OCI-LY3 (cell line): Measurements from ENCODE around the gene SPATA16.

Experiments
- H2AFZ ChIP-seq: fragments of 200-600, 300-600 bp; shearing (Covaris generic); 2 replicates; pipeline ENCODE4 v1.6.0; 2014; ENCODE audit warnings: antibody characterized with exemption, low read depth, low read length
- H3K27ac ChIP-seq: fragments of 200-600, 300-600 bp; sonication (generic); 2 replicates; pipeline ENCODE4 v1.5.1; 2014; ENCODE audit warnings: mild to moderate bottlenecking, low read length, moderate library complexity, mixed read lengths
- H3K27me3 ChIP-seq: fragments of 200-600, 300-600 bp; sonication (generic); 2 replicates; pipeline ENCODE4 v1.6.1; 2014; ENCODE audit warnings: low read depth, low read length, mixed read lengths
- H3K36me3 ChIP-seq: fragments of 200-600, 300-600 bp; sonication (generic); replicated peaks from 2 replicates; pipeline ENCODE3; 2014; ENCODE audit warnings: low read depth, low read length, mixed read lengths
- H3K4me1 ChIP-seq: fragments of 300-600, 200-600 bp; sonication (generic); 2 replicates; pipeline ENCODE4 v1.6.1; 2014; ENCODE audit warnings: low read length, mixed read lengths
- H3K4me2 ChIP-seq: fragments of 200-600, 300-600 bp; sonication (generic); 2 replicates; pipeline ENCODE4 v1.6.1; 2014; ENCODE audit warnings: low read length, mixed read lengths
- H3K4me3 ChIP-seq: fragments of 300-600, 200-600 bp; sonication (generic); 2 replicates; pipeline ENCODE4 v1.5.1; 2014; ENCODE audit warnings: antibody characterized with exemption, mild to moderate bottlenecking, low read length, moderate library complexity
- H3K79me2 ChIP-seq: fragments of 300-600, 200-600 bp; shearing (Covaris generic); 2 replicates; pipeline ENCODE4 v1.6.1; 2014; ENCODE audit warnings: mild to moderate bottlenecking, low read length, mixed read lengths
- H3K9ac ChIP-seq: fragments of 300-600, 200-600 bp; shearing (Covaris generic); 2 replicates; pipeline ENCODE4 v1.6.0; 2014; ENCODE audit warnings: mild to moderate bottlenecking, low read length, moderate library complexity
- H3K9me3 ChIP-seq: fragments of 200-600, 300-600 bp; shearing (Covaris generic); 2 replicates; pipeline ENCODE4 v1.6.1; 2014; ENCODE audit warnings: low read length, mixed read lengths; ENCODE audit not compliant: insufficient read depth
- H4K20me1 ChIP-seq: fragments of 200-600, 300-600 bp; sonication (generic); 2 replicates; pipeline ENCODE4 v1.6.1; 2016; ENCODE audit warnings: low read length, mixed read lengths; ENCODE audit not compliant: insufficient read depth
- EZH2phosphoT487 ChIP-seq: fragments of 200-600 bp; shearing (Covaris generic); IDR thresholded peaks from 2 replicates; pipeline ENCODE4 v1.6.1; 2018; ENCODE audit warnings: antibody characterized with exemption, mixed run types, low read depth
- TF ChIP-seq, protein P1 (sequence below): fragments of 200-600, 300-600 bp; sonication (generic); IDR thresholded peaks from 2 replicates; pipeline ENCODE4 v1.5.1; 2014; ENCODE audit warnings: antibody characterized with exemption, low read length, low read depth

Gene SPATA16

DNA sequence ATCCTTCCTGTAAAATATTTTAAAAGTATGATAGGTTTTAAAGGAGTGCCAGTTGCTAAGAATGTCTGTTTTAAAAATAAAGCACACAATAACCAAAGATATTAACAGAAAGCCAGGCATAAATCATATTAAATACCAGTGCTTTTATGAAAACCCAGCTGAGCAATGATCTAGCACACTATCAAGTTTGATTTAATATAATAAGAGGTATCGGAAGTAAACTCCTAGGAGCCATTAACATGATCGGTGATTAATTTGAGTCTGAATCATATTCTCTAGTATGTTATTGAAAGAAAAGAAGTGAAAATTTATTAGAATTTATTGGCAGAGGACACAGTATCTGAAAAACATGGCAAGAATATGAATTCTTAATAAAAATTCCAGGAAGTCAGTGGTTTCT is 91.7 kb downstream of the SPATA16 start:
- no peaks in the 10 kb centered on the region for H3K27me3 ChIP-seq
- no peaks in the 10 kb centered on the region for H3K4me1 ChIP-seq
- no peak overlapping the region for H3K4me3 ChIP-seq
- no peak overlapping the region for H3K27ac ChIP-seq
- no peak overlapping the region for H2AFZ ChIP-seq
- no peak overlapping the region for H3K4me2 ChIP-seq
- H3K9me3 ChIP-seq, result no peaks in the 10 kb centered on the region
- TF ChIP-seq, protein P1, sequence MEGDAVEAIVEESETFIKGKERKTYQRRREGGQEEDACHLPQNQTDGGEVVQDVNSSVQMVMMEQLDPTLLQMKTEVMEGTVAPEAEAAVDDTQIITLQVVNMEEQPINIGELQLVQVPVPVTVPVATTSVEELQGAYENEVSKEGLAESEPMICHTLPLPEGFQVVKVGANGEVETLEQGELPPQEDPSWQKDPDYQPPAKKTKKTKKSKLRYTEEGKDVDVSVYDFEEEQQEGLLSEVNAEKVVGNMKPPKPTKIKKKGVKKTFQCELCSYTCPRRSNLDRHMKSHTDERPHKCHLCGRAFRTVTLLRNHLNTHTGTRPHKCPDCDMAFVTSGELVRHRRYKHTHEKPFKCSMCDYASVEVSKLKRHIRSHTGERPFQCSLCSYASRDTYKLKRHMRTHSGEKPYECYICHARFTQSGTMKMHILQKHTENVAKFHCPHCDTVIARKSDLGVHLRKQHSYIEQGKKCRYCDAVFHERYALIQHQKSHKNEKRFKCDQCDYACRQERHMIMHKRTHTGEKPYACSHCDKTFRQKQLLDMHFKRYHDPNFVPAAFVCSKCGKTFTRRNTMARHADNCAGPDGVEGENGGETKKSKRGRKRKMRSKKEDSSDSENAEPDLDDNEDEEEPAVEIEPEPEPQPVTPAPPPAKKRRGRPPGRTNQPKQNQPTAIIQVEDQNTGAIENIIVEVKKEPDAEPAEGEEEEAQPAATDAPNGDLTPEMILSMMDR, result no peak
- no peak for TF ChIP-seq EZH2phosphoT487
- H3K9ac ChIP-seq, result no peak overlapping the region
- no peaks in the 10 kb centered on the region for H3K36me3 ChIP-seq
- H3K79me2 ChIP-seq, result no peaks in the 10 kb centered on the region
- no peaks in the 10 kb centered on the region for H4K20me1 ChIP-seq

DNA sequence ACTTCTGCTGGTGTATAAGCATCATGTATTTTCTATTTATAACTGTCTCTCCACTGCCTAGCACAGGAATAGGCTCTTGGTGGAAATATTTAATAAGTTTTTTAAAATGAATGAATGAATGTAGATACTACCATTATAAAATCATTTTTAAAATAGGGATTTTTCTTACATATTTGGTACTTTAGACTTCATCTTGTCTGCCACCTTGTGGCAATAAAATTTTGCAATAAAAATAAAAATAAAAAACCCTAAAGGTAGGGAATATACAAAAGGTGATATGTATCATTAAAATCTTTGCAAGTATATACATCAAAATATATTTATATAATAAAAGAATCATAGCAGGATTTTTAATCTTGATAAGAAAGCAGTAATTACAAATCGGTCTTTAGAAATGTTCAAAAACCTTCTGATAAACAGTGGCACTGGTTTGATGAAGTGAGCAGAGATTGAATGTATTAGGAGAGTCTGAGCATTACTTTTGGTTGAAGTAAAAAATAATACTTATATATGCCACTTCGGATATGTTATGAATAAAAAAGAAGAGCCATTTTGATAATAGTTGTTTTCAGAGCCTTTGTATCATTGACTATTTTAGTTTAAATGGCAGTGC is 95.2 kb downstream of the SPATA16 start:
- no peaks in the 10 kb centered on the region for H3K79me2 ChIP-seq
- no peak overlapping the region for H3K9ac ChIP-seq
- H2AFZ ChIP-seq, result no peak overlapping the region
- H3K4me1 ChIP-seq, result no peaks in the 10 kb centered on the region
- H3K4me3 ChIP-seq, result no peak overlapping the region
- no peak overlapping the region for H3K27ac ChIP-seq
- TF ChIP-seq EZH2phosphoT487, result no peak
- TF ChIP-seq, protein P1, result peak; percentile 39
- H3K36me3 ChIP-seq, result no peaks in the 10 kb centered on the region
- no peaks in the 10 kb centered on the region for H4K20me1 ChIP-seq
- no peaks in the 10 kb centered on the region for H3K27me3 ChIP-seq
- H3K9me3 ChIP-seq, result no peaks in the 10 kb centered on the region
- no peak overlapping the region for H3K4me2 ChIP-seq

DNA sequence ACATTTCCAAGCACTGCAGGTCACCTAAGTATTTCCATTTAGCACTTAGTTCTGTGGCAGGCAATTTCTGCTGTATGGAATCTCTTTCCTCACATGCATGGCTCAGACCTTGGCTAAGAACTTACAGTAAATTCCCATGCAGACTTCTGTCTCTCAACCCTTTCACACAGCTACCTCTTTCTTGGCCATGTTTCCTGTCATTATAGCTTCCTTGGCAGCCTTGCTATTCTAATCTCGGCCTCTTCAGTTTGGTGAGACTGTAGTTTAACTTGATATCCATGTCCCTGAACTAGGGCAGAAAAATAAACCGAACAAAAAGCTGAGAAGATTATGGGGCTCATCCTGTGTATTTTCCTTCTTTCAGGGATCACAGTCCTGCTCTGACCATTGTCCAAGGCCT is 96.0 kb downstream of the SPATA16 start:
- H3K79me2 ChIP-seq, result no peaks in the 10 kb centered on the region
- no peaks in the 10 kb centered on the region for H3K36me3 ChIP-seq
- no peaks in the 10 kb centered on the region for H3K9me3 ChIP-seq
- no peak overlapping the region for H3K9ac ChIP-seq
- H3K4me3 ChIP-seq, result no peak overlapping the region
- no peak overlapping the region for H3K27ac ChIP-seq
- H4K20me1 ChIP-seq, result no peaks in the 10 kb centered on the region
- no peak for TF ChIP-seq EZH2phosphoT487
- TF ChIP-seq, protein P1, result no peak
- no peaks in the 10 kb centered on the region for H3K27me3 ChIP-seq
- peak overlapping the region; percentile 92 for H2AFZ ChIP-seq
- no peak overlapping the region for H3K4me2 ChIP-seq
- no peaks in the 10 kb centered on the region for H3K4me1 ChIP-seq

DNA sequence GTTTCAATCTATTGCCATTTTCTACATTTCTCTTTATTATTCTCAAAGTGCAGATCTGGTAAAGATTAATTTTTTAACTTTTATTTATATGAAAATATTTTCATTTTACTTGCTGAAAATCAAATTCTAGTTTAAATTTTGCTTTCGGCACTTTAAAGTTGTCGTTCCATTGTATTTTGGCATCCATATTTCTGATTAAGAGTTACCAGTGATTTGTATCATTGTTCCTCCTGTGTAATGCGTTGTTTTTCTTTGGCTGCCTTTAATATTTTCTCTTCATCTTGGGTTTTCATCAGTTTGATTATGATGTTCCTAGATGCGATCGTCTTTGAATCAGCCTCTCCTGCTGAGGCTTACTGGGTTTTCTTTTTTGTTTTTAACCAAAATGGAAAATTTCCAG is 97.3 kb downstream of the SPATA16 start:
- H3K4me1 ChIP-seq, result no peaks in the 10 kb centered on the region
- no peak overlapping the region for H2AFZ ChIP-seq

More for the DNA sequence above, 97.3 kb downstream of the SPATA16 start:
- TF ChIP-seq, protein P1, result no peak
- no peak for TF ChIP-seq EZH2phosphoT487
- Histone ChIP-seq H3K9ac (no peak overlapping the region), H3K4me2 (no peak overlapping the region), H4K20me1 (no peaks in the 10 kb centered on the region), H3K36me3 (no peaks in the 10 kb centered on the region), H3K9me3 (no peaks in the 10 kb centered on the region), H3K79me2 (no peaks in the 10 kb centered on the region), H3K27ac (no peak overlapping the region), H3K4me3 (no peak overlapping the region), H3K27me3 (no peaks in the 10 kb centered on the region)
